ENCODE results near the gene CCDC27.

DNA sequence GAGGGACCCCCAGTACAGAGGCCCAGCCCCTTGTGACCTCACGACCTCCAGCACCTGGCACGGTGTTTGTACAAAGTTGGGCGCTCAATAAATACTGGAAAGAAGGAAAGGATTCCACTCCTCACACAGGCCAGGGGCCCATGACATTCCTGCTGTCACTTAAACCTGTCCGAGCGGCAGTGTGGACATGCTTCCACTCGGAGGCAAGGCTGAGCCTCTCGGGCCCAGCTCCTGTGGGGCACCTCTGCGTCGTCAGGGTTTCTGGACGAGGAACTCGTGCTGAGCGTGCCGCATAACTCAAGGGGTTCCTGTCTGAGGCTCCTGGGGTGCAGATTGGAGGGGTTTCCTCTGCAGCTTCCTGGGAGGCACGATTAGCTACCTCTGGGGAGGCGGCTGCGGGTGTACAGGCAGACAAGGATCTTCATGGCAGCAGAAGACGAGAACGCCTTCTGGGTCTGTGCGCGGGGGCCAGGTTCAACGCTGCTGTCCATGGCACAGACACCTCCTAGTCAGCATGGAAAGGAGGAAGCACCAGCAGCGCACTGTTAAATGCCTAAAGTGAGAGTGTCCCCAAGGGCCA is 16.7 kb downstream of the CCDC27 start:
- TF ChIP-seq POLR2A (IDR thresholded peaks at IDR 0.05) = no peak
- no peak for TF ChIP-seq CTCF (IDR thresholded peaks at IDR 0.05)
